ENCODE results near the gene LAMA5. TPM values are rescaled to one million over a fixed set of nuclear protein-coding genes. Genes with fewer than 3 reads are reported as not detected.

The LAMA5 gene
- total and polyA plus RNA-seq, 2 of the 8 experiments (the other 6 are each of a cell fraction or from before 2014, with no cell fraction given), result 34.4 to 225 TPM

GRCh38 chr20:62268228-62268900 lies 98.7 kb downstream of the LAMA5 start:
- POLR2A ChIA-PET (ENCODE audit: partially characterized antibody), result interaction anchor here (1.1 kb wide), 1 partner anchor 14 kb away, joined by 4 read pairs; no protein-coding TSS in a partner anchor
- 74% methylated on average over 7 of the region's 7 CpGs; no CpG with 5 or more reads in 1 of the 2 experiments for WGBS, 2 experiments (ENCODE audit: extremely low coverage in 1 of 2, insufficient coverage in 1 of 2, insufficient read length in 1 of 2, insufficient replicate concordance in 2 of 2, low coverage in 1 of 2, low lambda C conversion rate in 2 of 2, missing lambda C conversion rate in 1 of 2)
- H4K20me1 ChIP-seq (replicated peaks in 1 of 2; ENCODE audit: control insufficient read depth in 1 of 2, insufficient read depth in 2 of 2, low read length in 2 of 2), result peaks cover 5 to 9% of the 10 kb centered on the region in 2 experiments
- no peak for TF ChIP-seq SAP30 (IDR thresholded peaks at IDR 0.05; ENCODE audit: insufficient read depth, insufficient replicate concordance, low read length)
- TF ChIP-seq BRCA1 (IDR thresholded peaks at IDR 0.05; ENCODE audit: low read depth, low read length), result no peak
- TF ChIP-seq TAF7 (optimal IDR thresholded peaks at IDR 0.05; ENCODE audit: borderline replicate concordance, low read depth, low read length), result no peak
- TF ChIP-seq CTCF (IDR thresholded peaks at IDR 0.05; ENCODE audit: control extremely low read depth in 1 of 3, insufficient read depth in 1 of 3, low read depth in 1 of 3, low read length in 3 of 3), result no peak
- TF ChIP-seq CTBP2 (IDR thresholded peaks at IDR 0.05; ENCODE audit: borderline replicate concordance, insufficient read depth, insufficient read length, low read length), result no peak
- no peak for TF ChIP-seq BCL11A (IDR thresholded peaks at IDR 0.05; ENCODE audit: low read depth in 2 of 2, low read length in 2 of 2)
- TF ChIP-seq SUZ12 (IDR thresholded peaks at IDR 0.05; ENCODE audit: low read length), result no peak
- no peak for TF ChIP-seq MAFK (IDR thresholded peaks at IDR 0.05; ENCODE audit: low read depth, low read length)
- TF ChIP-seq CBX5 (IDR thresholded peaks at IDR 0.05; ENCODE audit: low read depth, low read length), result no peak
- no peak for TF ChIP-seq TAF1 (IDR thresholded peaks at IDR 0.05; ENCODE audit: low read depth, low read length)

More at GRCh38 chr20:62268228-62268900, 98.7 kb downstream of the LAMA5 start:
- peaks cover 6% of the 10 kb centered on the region for H3K79me1 ChIP-seq (ENCODE audit: low read depth, low read length)
- no peak for FAIRE-seq
- H2AFZ ChIP-seq (ENCODE audit: low read length), result no peak overlapping the region
- H2BK15ac ChIP-seq (ENCODE audit: low read length), result no peak overlapping the region
- no peaks in the 10 kb centered on the region for H3K79me2 ChIP-seq (ENCODE audit: control insufficient read depth in 1 of 2, insufficient read depth in 2 of 2, low read length in 2 of 2)
- no peak overlapping the region for H3K23ac ChIP-seq (ENCODE audit: insufficient read length)
- H2AK5ac ChIP-seq (ENCODE audit: low read depth, low read length), result no peak overlapping the region
- H2BK120ac ChIP-seq (replicated peaks; ENCODE audit: low read depth, low read length), result no peak overlapping the region
- H3K56ac ChIP-seq (replicated peaks; ENCODE audit: insufficient read length, low read depth, low read length), result no peak overlapping the region
- no peak overlapping the region for H4K91ac ChIP-seq (replicated peaks; ENCODE audit: insufficient read length, low read length)
- H4K5ac ChIP-seq (ENCODE audit: insufficient read length, low read depth, low read length), result no peak overlapping the region
- no peak overlapping the region for H3K18ac ChIP-seq (ENCODE audit: extremely low read depth, low read length)
- H3K23me2 ChIP-seq (ENCODE audit: low read depth, low read length), result no peaks in the 10 kb centered on the region
- H3K14ac ChIP-seq (ENCODE audit: insufficient read length), result no peak overlapping the region
- H3K27ac ChIP-seq (ENCODE audit: low read depth, low read length), result no peak overlapping the region
- no peak overlapping the region for H3K4ac ChIP-seq (replicated peaks; ENCODE audit: insufficient read length, low read depth, low read length)
- no peak overlapping the region for H2BK12ac ChIP-seq (ENCODE audit: low read depth, low read length)
- H2BK20ac ChIP-seq (ENCODE audit: low read length), result no peak overlapping the region
- no peaks in the 10 kb centered on the region for H3K4me1 ChIP-seq (replicated peaks in 1 of 4; ENCODE audit: control insufficient read depth in 3 of 4, insufficient read depth in 4 of 4, low read length in 3 of 4)
- H3K4me2 ChIP-seq (ENCODE audit: insufficient read depth in 1 of 2, low read depth in 2 of 2, low read length in 2 of 2), result no peak overlapping the region
- no peak overlapping the region for H4K8ac ChIP-seq (ENCODE audit: extremely low read depth, insufficient read depth, low read length)
- no peak overlapping the region for H3K4me3 ChIP-seq (ENCODE audit: extremely low read depth in 1 of 4, insufficient read depth in 2 of 4, low read depth in 3 of 4, low read length in 4 of 4)
- peaks cover 0 to 2% of the 10 kb centered on the region in 2 experiments; a peak in 2 of 4 replicates for H3K9me3 ChIP-seq (ENCODE audit: insufficient read depth in 2 of 2, low read depth in 1 of 2, low read length in 1 of 2)
- no peaks in the 10 kb centered on the region for H3K27me3 ChIP-seq (replicated peaks in 1 of 4; ENCODE audit: control insufficient read depth in 3 of 4, extremely low read depth in 1 of 4, insufficient read depth in 3 of 4, low read length in 3 of 4)
- no peak for DNase-seq (ENCODE audit: low read depth in 1 of 2, low spot score in 2 of 2)
- no peak overlapping the region for H2BK5ac ChIP-seq (ENCODE audit: low read depth, low read length)
- no peak overlapping the region for H3K9ac ChIP-seq (replicated peaks in 1 of 4; ENCODE audit: extremely low read depth in 1 of 4, low read depth in 3 of 4, low read length in 3 of 4)
- H3K36me3 ChIP-seq (ENCODE audit: control insufficient read depth in 2 of 4, insufficient read depth in 4 of 4, low read length in 3 of 4), result peaks cover 5 to 24% (median 16%) of the 10 kb centered on the region in 4 experiments; a peak in 7 of 8 replicates
- CTCF ChIA-PET (ENCODE audit: partially characterized antibody), result interaction anchor here (1.4 kb wide), 1 partner anchor 137 kb away, joined by 3 read pairs; no protein-coding TSS in a partner anchor

Data from H1 (cell line).